Measurements from ENCODE around the gene NMUR2.

Gene NMUR2

GRCh38 chr5:152422081-152422480, 17.0 kb upstream of the NMUR2 start:
- DNase-seq (ENCODE audit: low read depth) = no peak
- H3K4me3 ChIP-seq (replicated peaks; ENCODE audit: low read depth, low read length) = no peak overlapping the region
- no peak for TF ChIP-seq CTCF (IDR thresholded peaks at IDR 0.05; ENCODE audit: low read length, missing control alignments)

- no peak overlapping the region for H3K4me3 ChIP-seq (replicated peaks; ENCODE audit: low read depth, low read length)
- DNase-seq (ENCODE audit: low read depth) = no peak
- TF ChIP-seq CTCF (IDR thresholded peaks at IDR 0.05; ENCODE audit: low read length, missing control alignments) = no peak
These were observed 7.0 kb upstream of the NMUR2 start for GRCh38 chr5:152412129-152412528.

DNA sequence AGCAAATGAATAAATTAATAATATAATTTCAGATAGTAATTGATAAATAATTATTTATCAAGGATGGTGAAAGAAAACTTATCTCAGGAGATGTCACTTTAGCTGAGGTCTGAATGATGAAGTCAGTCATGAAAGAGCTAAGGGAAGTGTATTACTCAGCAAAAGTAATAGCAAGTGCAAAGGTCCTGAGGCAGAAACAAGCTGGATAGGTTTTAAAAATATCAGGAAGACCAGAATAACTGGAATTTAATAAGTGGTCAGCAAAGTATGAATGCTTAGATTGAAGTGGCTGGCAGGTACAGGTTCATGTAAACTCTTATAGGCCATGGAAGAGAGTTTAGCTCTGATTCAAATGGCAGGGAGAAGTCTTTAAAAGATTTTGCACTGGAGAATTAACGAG, 1.0 kb upstream of the NMUR2 start:
- H3K4me3 ChIP-seq (replicated peaks; ENCODE audit: low read depth, low read length) = no peak overlapping the region
- DNase-seq (ENCODE audit: low read depth) = no peak
- no peak for TF ChIP-seq CTCF (IDR thresholded peaks at IDR 0.05; ENCODE audit: low read length, missing control alignments)

DNA sequence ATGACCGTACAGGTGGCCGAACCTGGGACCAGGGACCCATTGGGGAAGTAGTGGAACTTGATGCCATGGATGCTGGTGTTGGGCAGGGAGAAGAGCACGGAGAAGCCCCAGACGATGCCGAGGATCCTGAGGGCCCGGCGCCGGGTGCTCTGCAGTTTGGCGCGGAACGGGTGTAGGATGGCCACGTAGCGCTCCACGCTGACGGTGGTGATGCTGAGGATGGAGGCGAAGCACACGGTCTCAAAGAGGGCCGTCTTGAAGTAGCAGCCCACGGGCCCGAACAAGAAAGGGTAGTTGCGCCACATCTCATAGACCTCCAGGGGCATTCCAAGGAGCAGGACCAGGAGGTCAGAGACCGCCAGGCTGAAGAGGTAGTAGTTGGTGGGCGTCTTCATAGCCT, 585 bp downstream of the NMUR2 start:
- TF ChIP-seq CTCF (IDR thresholded peaks at IDR 0.05; ENCODE audit: low read length, missing control alignments) = no peak

DNA sequence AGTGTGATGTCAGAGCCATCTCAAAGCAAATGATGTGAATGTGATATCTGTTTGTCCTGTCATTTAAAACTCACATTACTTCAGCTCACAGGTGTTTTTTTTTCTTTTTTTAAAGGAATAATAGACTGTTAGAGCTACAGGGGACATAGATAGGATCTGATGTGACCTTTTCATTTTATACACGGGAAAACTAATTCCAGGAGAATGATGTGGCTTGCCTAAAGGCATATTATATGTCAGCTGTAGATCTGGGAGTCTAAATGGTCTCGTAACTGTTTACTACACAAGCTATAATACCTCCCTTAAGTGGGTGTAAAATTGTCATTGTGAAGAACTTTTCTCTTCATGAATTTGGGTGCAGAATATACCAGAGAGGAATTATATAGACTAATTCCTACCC, 2.0 kb downstream of the NMUR2 start:
- DNase-seq (ENCODE audit: low read depth) = no peak
- no peak for TF ChIP-seq CTCF (IDR thresholded peaks at IDR 0.05; ENCODE audit: low read length, missing control alignments)
- no peak overlapping the region for H3K4me3 ChIP-seq (replicated peaks; ENCODE audit: low read depth, low read length)

More for the DNA sequence above, 585 bp downstream of the NMUR2 start:
- no peak overlapping the region for H3K4me3 ChIP-seq (replicated peaks; ENCODE audit: low read depth, low read length)
- no peak for DNase-seq (ENCODE audit: low read depth)

- DNase-seq (ENCODE audit: low read depth) = no peak
- no peak overlapping the region for H3K4me3 ChIP-seq (replicated peaks; ENCODE audit: low read depth, low read length)
- TF ChIP-seq CTCF (IDR thresholded peaks at IDR 0.05; ENCODE audit: low read length, missing control alignments) = no peak
These were observed 4.2 kb downstream of the NMUR2 start for GRCh38 chr5:152400846-152401245.

GRCh38 chr5:152397581-152397980, 7.5 kb downstream of the NMUR2 start:
- no peak for TF ChIP-seq CTCF (IDR thresholded peaks at IDR 0.05; ENCODE audit: low read length, missing control alignments)
- DNase-seq (ENCODE audit: low read depth) = no peak
- no peak overlapping the region for H3K4me3 ChIP-seq (replicated peaks; ENCODE audit: low read depth, low read length)
